ENCODE measurements around the gene PRDM2.

The PRDM2 gene

GRCh38 chr1:13663969-13664368, 36.0 kb upstream of the PRDM2 start (continued):
- TF ChIP-seq HOXC10 (CRISPR knock-in tag; IDR thresholded peaks at IDR 0.05) (no peak), ZNF530 (tag by site-specific recombination; IDR thresholded peaks at IDR 0.05; ENCODE audit: low read depth) (no peak)

- H3K36me3 ChIP-seq (ENCODE audit: control insufficient read depth in 2 of 2, insufficient read depth in 1 of 2, low read length in 2 of 2), result no peaks in the 10 kb centered on the region
- no peak overlapping the region for H3K4me3 ChIP-seq (ENCODE audit: low read depth, low read length)
- TF ChIP-seq ZXDB (tag by site-specific recombination; IDR thresholded peaks at IDR 0.05) (no peak), ZBTB48 (tag by site-specific recombination; IDR thresholded peaks at IDR 0.05) (no peak), KLF8 (tag by site-specific recombination; IDR thresholded peaks at IDR 0.05) (no peak), WT1 (tag by site-specific recombination; IDR thresholded peaks at IDR 0.05) (no peak), ZNF747 (tag by site-specific recombination; IDR thresholded peaks at IDR 0.05) (no peak), ZNF560 (tag by site-specific recombination; IDR thresholded peaks at IDR 0.05; ENCODE audit: borderline replicate concordance) (no peak), ZNF585B (tag by site-specific recombination; IDR thresholded peaks at IDR 0.05) (no peak), ZNF548 (tag by site-specific recombination; IDR thresholded peaks at IDR 0.05) (no peak), BCL6B (tag by site-specific recombination; IDR thresholded peaks at IDR 0.05) (no peak), ZNF133 (tag by site-specific recombination; IDR thresholded peaks at IDR 0.05) (no peak), ZNF621 (tag by site-specific recombination; IDR thresholded peaks at IDR 0.05) (no peak)
- TF ChIP-seq, protein P1, sequence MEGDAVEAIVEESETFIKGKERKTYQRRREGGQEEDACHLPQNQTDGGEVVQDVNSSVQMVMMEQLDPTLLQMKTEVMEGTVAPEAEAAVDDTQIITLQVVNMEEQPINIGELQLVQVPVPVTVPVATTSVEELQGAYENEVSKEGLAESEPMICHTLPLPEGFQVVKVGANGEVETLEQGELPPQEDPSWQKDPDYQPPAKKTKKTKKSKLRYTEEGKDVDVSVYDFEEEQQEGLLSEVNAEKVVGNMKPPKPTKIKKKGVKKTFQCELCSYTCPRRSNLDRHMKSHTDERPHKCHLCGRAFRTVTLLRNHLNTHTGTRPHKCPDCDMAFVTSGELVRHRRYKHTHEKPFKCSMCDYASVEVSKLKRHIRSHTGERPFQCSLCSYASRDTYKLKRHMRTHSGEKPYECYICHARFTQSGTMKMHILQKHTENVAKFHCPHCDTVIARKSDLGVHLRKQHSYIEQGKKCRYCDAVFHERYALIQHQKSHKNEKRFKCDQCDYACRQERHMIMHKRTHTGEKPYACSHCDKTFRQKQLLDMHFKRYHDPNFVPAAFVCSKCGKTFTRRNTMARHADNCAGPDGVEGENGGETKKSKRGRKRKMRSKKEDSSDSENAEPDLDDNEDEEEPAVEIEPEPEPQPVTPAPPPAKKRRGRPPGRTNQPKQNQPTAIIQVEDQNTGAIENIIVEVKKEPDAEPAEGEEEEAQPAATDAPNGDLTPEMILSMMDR (tag by site-specific recombination; IDR thresholded peaks at IDR 0.05), result no peak
- H3K9me3 ChIP-seq (ENCODE audit: control insufficient read depth, insufficient read depth, low read depth, low read length), result no peaks in the 10 kb centered on the region
- ChIA-PET POLR2A (no interaction called here), CTCF (interaction anchor here (0.5 to 2.5 kb wide), 8 partner anchors 14 to 413 kb away, joined by 3 to 17 read pairs (median 5); no protein-coding TSS in a partner anchor)
- no peaks in the 10 kb centered on the region for H3K4me1 ChIP-seq (ENCODE audit: control insufficient read depth, insufficient read depth, low read length)
- no peak overlapping the region for H3K27ac ChIP-seq (ENCODE audit: extremely low read depth, low read depth, low read length)
These were observed 35.5 kb upstream of the PRDM2 start for GRCh38 chr1:13664451-13664850.

DNA sequence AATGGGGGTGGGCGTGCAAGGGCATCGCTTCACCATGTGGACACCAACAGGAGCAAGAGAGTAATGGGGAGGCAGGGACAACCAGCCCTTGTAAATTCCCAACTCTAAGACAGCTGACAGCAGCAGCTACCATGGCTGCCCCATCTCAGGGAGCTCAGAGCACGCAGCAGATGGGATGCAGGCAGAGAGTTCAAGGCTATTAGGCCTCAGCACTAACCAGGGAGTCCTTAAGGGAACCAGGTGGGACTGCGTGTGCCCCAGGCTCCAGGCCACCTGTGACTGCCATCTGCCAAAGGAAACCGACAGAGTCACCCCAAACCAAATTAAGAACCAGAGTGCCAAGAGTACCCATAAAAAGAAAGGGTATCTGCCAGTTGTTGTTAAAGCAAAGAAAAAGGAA, 33.7 kb upstream of the PRDM2 start:
- ChIA-PET POLR2A (no interaction called here), CTCF (interaction anchor here (0.6 to 2.5 kb wide), 15 partner anchors 10 to 297 kb away, joined by 3 to 17 read pairs (median 4); no protein-coding TSS in a partner anchor)

DNA sequence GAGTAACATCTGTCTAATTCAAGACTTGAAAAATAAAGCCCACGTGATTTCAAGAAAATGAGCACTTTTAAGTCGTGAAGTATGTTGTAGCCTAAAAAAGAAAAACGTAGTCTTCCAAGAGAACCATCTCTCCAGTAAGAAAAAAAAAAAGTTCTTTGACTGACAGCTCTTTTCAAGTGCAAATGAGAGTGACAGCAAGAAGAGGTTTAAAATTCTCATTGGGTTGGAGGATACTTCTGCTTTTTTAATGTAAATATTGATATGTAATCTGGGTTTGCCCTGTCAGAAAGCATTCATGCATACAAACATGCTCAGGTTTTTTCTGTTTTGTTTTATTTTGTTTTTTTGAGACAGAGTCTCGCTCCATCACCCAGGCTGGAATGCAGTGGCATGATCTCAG, 32.3 kb upstream of the PRDM2 start:
- Histone ChIP-seq H3K9me3 (ENCODE audit: control insufficient read depth, insufficient read depth, low read depth, low read length) (no peaks in the 10 kb centered on the region), H3K36me3 (ENCODE audit: control insufficient read depth in 2 of 2, insufficient read depth in 1 of 2, low read length in 2 of 2) (no peaks in the 10 kb centered on the region), H3K4me1 (ENCODE audit: control insufficient read depth, insufficient read depth, low read length) (no peaks in the 10 kb centered on the region), H3K4me3 (ENCODE audit: low read depth, low read length) (no peak overlapping the region), H3K27ac (ENCODE audit: extremely low read depth, low read depth, low read length) (no peak overlapping the region)
- ChIA-PET POLR2A (no interaction called here), CTCF (interaction anchor here (1.5 to 2.0 kb wide), 2 partner anchors 124 to 143 kb away, joined by 3 to 6 read pairs; no protein-coding TSS in a partner anchor)
- TF ChIP-seq ZNF549 (tag by site-specific recombination; IDR thresholded peaks at IDR 0.05) (no peak), ZNF529 (tag by site-specific recombination; IDR thresholded peaks at IDR 0.05; ENCODE audit: insufficient replicate concordance) (no peak), ZNF660 (tag by site-specific recombination; IDR thresholded peaks at IDR 0.05) (no peak), GLI2 (tag by site-specific recombination; IDR thresholded peaks at IDR 0.05; ENCODE audit: borderline replicate concordance, low read depth) (no peak), ZFP3 (tag by site-specific recombination; IDR thresholded peaks at IDR 0.05; ENCODE audit: low read depth) (no peak), ZNF121 (tag by site-specific recombination; IDR thresholded peaks at IDR 0.05) (no peak), ZNF677 (tag by site-specific recombination; IDR thresholded peaks at IDR 0.05) (no peak)

More for the DNA sequence above, 33.7 kb upstream of the PRDM2 start:
- H3K4me1 ChIP-seq (ENCODE audit: control insufficient read depth, insufficient read depth, low read length), result no peaks in the 10 kb centered on the region
- no peaks in the 10 kb centered on the region for H3K9me3 ChIP-seq (ENCODE audit: control insufficient read depth, insufficient read depth, low read depth, low read length)
- H3K36me3 ChIP-seq (ENCODE audit: control insufficient read depth in 2 of 2, insufficient read depth in 1 of 2, low read length in 2 of 2), result no peaks in the 10 kb centered on the region
- TF ChIP-seq ZNF302 (tag by site-specific recombination; IDR thresholded peaks at IDR 0.05; ENCODE audit: low read depth) (no peak), ZNF184 (tag by site-specific recombination; IDR thresholded peaks at IDR 0.05) (no peak), ZNF16 (tag by site-specific recombination; IDR thresholded peaks at IDR 0.05; ENCODE audit: low read depth) (no peak), GLI4 (tag by site-specific recombination; IDR thresholded peaks at IDR 0.05) (no peak)
- no peak overlapping the region for H3K4me3 ChIP-seq (ENCODE audit: low read depth, low read length)
- no peak overlapping the region for H3K27ac ChIP-seq (ENCODE audit: extremely low read depth, low read depth, low read length)

All from HEK293 (cell line).